Activated CD8-positive, alpha-beta memory T cell treated with anti-CD3 and anti-CD28 coated beads for 48 hours (primary cell): ENCODE measurements around the gene HMGN4.

Source experiments
- DNase-seq, 3 experiments: peaks; one replicate each; pipeline ENCODE4 v3.0.0-alpha.2; 2020; ENCODE audit warnings: low read depth in 2 of 3, low spot score in 2 of 3

The HMGN4 gene

DNA sequence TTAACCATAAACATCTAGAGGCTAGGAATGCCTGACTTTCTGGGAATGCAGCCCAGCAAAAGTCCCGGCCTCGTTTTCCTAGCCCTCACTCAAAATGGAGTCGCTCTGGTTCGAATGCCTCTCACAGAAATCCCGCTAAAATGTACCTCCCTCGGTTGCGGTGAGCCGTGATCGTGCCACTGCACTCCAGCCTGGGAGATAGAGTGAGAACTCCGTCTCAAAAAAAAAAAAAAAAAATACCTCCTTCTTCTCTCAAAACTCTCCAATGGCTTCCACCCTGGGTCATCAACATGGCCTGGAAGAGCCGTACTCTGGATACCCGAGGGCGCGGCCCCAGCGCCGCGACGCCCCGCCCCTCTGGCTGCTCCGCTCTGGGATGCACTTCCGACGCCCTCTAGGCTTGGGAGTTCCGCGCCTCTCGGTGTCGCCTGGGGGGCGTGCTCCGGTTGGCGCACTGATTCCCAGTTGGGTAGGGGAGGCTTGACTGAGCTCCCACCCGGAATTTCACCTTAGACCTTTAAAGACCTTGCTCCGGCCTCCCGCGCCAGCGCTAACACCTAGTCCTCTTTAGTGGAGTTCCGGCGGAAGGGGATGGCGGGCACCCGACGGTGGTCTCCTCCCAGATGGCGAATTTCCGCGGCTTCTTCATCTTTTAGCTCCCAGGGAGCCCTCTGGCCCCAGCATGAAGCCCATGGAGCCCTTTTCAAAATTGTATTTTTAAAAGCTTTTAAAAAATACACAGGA, 12.3 kb downstream of the HMGN4 start:
- peak in 2 of 3 experiments; percentile 45 for DNase-seq

GRCh38 chr6:26552205-26552604, 14.0 kb downstream of the HMGN4 start:
- no peak for DNase-seq

DNA sequence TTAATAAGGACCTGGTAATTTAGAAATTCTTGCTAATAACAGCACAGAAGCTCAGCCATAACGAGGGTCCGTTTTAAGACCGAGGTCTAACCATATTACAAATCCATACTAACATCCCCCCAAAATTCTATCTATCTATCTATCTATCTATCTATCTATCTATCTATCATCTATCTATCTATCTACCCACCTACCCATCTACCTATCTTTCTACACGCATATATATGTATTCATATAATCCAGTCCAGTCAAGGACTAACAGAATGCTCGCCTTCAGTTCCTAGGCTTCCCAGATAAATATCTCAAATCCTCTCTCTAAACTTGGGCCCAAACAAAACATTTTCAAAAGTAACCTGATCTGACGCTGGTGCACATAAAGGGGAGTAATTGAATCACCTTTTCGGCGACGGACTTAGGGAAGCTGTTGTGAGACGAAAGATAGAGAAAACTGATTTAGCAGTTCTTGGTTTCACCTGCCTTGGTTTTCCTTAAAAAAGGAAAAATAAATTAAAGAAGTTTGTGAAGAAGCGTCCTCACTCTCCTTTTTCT, 14.5 kb downstream of the HMGN4 start:
- no peak for DNase-seq

- peak; percentile 49 to 89 (median 85) for DNase-seq
Observed at GRCh38 chr6:26553264-26553634, 15.1 kb downstream of the HMGN4 start.

DNA sequence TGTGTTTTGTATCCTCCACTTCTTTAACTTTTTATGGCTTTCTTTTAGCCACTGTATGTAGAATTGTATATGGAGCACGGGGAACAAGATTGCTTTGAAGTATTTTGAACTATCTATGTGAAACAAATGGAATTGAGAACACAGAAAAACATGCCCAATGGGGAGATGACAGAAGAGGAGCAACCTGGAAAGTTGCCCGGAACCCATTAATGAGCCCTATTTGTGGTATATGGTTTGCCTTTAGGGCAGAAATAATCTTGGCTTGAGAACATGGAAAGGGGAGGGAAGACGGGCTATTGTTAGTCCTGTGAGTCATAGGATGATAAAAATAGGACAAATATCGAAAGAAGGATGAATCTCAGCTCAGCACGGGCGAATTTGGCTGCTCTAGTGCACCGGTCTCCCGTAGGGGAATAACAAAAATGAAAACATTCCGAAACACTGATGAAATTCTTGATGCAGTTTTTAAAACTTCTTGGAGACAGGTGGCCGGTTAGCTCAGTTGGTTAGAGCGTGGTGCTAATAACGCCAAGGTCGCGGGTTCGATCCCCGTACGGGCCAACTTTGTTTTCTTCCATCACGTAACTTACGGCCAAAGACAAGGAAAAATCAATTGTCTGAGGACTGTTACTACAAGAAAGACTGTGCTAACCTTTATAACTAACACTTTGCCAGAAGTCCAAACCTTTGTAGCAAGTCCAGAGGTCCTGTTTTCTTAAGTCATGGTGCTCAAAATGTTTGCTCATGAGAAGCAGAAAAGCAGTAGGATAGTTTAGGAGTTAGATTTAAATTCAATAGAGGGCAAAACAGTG, 15.7 kb downstream of the HMGN4 start:
- DNase-seq: peak; percentile 63 to 86 (median 77)

- DNase-seq: no peak
Observed at GRCh38 chr6:26554447-26554696, 16.2 kb downstream of the HMGN4 start.

DNA sequence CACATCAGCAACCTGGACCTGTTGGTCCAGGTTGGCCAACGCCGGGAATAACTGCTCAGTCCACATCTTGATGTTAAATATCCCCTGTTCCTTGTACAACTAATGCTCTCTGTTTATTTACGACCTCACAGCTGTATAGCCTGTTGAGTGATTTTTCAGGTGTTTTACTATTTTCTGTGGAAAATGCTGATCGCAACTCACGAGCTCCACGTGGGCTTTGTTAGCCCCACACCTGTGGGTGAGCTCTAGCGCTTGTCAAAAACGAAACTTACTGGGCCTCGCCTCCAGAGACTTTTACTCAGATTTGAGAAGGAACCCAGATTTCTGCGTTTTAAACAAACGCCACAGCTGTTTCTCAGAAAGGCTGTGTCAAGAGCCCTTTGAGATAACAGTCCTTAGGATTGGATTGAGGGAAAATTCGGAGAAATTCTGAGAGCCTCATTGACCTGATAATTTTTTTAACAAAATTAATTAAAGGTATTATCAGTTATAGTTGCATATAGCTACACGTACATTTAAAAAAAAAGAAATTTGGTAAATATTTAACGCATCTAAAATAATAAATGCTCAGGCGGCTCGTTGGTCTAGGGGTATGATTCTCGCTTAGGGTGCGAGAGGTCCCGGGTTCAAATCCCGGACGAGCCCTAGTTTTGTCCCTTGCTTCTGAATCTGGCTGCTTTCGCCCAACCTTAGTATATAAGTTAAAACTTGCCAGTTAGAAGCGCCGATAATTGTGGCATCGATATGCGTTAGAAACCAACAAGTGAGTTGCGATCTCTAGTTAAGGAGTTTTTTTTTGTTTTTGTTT, 16.7 kb downstream of the HMGN4 start:
- DNase-seq: peak in 2 of 3 experiments; percentile 43 to 51

GRCh38 chr6:26555505-26556262, 17.5 kb downstream of the HMGN4 start:
- no peak for DNase-seq

GRCh38 chr6:26556263-26557070, 18.3 kb downstream of the HMGN4 start:
- peak in 1 of 3 experiments; percentile 50 for DNase-seq

DNA sequence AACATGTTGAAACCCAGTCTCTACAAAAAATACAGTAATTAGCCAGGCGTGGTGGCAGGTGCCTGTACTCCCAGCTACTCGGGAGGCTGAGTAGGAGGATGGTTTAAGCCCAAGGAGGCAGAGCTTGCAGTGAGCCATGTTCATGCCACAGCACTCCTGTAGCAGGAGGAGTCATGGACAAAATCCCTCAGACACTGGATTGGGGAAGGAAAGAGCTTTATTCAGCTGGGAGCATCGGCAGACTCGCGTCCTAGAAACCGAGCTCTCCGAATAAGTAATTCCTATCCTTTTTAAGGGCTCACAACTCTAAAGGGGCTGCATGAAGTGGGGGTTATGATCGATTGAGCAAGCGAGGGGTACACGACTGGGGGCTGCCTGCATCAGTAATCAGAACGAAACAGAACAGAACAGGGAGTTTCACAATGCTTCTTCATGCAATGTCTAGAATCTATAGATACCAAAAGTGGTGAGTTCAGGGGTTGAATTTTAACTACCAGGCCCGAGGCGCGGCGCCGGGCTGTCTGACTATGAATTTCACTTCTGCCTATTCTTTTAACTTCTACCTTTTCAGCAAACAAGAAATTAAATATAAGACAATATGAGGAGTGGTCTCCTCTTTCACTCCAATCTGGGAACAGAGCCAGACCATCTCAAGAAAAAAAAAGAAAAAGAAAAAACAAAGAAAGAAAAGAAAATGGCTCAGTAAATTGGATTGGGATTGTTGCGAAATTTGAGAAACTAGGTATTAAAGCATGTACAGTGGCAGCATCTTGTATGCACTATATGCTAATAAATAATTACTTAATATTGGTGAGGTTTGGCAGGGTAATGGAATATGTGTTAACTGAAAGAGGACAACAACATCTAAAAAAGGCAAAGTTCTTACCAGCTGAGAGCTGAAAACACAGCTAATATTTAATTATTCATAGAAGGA, 23.6 kb downstream of the HMGN4 start:
- no peak for DNase-seq

GRCh38 chr6:26563488-26563887, 25.3 kb downstream of the HMGN4 start:
- DNase-seq: no peak

GRCh38 chr6:26568601-26569432, 30.7 kb downstream of the HMGN4 start:
- DNase-seq: peak; percentile 88 to 100 (median 100)

- no peak for DNase-seq
Observed at GRCh38 chr6:26569433-26569764, 31.2 kb downstream of the HMGN4 start.

DNA sequence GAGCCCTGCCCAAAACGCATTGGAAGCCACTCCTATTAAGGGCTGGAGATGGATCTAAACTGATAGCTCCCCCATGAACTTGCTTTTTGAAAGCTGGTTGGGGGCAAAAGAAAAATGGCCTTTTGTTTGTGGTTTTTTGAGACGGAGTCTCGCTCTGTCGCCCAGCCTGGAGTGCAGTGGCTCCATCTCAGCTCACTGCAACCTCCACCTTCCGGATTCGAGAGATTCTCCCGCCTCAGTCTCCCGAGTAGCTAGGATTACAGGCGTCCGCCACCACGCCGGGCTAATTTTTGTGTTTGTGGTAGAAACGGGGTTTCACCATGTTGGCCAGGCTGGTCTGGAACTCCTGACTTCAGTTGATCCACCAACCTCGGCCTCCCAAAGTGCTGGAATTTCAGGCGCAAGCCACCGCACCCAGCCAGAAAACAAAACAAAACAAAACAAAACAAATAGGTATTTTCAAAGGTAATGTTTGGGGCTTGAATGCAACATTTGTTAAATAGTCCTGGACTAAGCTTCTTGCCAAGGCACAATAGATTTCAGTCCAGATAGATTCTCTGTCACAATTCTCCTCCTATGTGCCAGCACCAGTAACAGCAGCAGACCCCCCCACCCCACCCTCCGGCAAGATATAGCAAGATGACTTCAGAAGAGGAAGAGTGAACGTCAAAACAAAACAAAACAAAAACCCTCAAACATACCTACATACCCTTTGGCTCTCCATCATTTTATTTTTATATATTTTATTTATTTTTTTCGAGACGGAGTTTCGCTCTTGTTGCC, 32.1 kb downstream of the HMGN4 start:
- DNase-seq: no peak

DNA sequence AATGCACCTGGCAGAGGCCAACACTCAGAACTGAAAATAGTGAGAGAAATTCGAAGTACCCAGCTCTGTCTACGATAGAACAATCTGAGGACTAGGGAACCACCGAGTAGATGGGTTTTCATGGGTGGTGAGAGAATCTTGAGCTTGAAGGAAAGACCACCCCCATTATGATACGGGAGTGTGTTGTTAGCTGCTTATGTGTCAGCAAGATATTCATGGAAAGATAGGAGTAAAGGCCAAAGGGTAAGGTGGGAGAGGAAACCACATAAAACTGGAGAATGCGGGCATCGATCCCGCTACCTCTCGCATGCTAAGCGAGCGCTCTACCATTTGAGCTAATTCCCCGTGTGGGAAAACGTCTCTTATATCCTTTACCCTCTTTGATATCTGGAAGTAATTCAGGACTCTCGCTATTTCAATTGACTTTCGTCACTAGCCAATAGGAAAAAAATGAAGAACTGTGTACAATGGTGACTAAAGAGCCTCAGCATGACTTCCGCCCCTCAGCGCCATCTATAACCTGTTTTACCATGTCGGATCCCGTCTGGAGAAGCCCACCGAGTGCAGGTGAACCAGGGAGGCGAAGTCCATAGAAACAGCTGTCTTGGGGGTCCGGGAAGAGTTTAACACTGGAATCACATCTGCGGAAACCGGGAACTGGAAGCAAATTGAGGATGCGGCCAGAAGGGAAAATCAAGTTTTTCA, 33.6 kb downstream of the HMGN4 start:
- DNase-seq: no peak

GRCh38 chr6:26575494-26575939, 37.4 kb downstream of the HMGN4 start:
- no peak for DNase-seq

- DNase-seq: no peak
Observed at GRCh38 chr6:26576407-26576843, 38.3 kb downstream of the HMGN4 start.
